HEK293 (cell line): ENCODE measurements around the gene ZNF614.
A peak's percentile ranks its signal among the peaks of the same experiment; 100 is the strongest.

ENCODE experiments used
- HOXD13 ChIP-seq: sonication (generic); formaldehyde crosslinking; IDR thresholded peaks from 2 replicates; pipeline ENCODE4 v1.8.0; 2022; ENCODE audit warnings: missing genetic modification reagents, borderline replicate concordance
- MYNN ChIP-seq: fragments of 450-650 bp; formaldehyde crosslinking; IDR thresholded peaks from 2 replicates; pipeline ENCODE4 v1.5.1; 2016; ENCODE audit warnings: missing biosample characterization, missing genetic modification characterization, borderline replicate concordance
- MZF1 ChIP-seq: fragments of 450-650 bp; formaldehyde crosslinking; IDR thresholded peaks from 2 replicates; pipeline ENCODE4 v1.5.1; 2017; ENCODE audit warnings: missing biosample characterization, missing genetic modification characterization, borderline replicate concordance
- SP3 ChIP-seq: fragments of 450-650 bp; formaldehyde crosslinking; IDR thresholded peaks from 2 replicates; pipeline ENCODE4 v1.5.1; 2016; ENCODE audit warnings: missing biosample characterization, missing genetic modification characterization
- TCF7L2 ChIP-seq: IDR thresholded peaks from 2 replicates; pipeline ENCODE4 v1.6.1; 2011; ENCODE audit warnings: low read depth, mild to moderate bottlenecking, inconsistent platforms, low read length, moderate library complexity, borderline replicate concordance
- YY2 ChIP-seq: fragments of 450-650 bp; formaldehyde crosslinking; IDR thresholded peaks from 2 replicates; pipeline ENCODE4 v1.5.1; 2016; ENCODE audit warnings: missing biosample characterization, missing genetic modification characterization
- ZNF10 ChIP-seq: fragments of 450-650 bp; formaldehyde crosslinking; IDR thresholded peaks from 2 replicates; pipeline ENCODE4 v1.5.1; 2017; ENCODE audit warnings: missing biosample characterization, missing genetic modification characterization
- ZNF335 ChIP-seq: fragments of 450-650 bp; formaldehyde crosslinking; conservative IDR thresholded peaks from 2 replicates; pipeline ENCODE4 v1.5.1; 2016; ENCODE audit warnings: missing biosample characterization, missing genetic modification characterization
- ZNF423 ChIP-seq: fragments of 450-650 bp; formaldehyde crosslinking; IDR thresholded peaks from 2 replicates; pipeline ENCODE4 v1.5.1; 2016; ENCODE audit warnings: missing biosample characterization, missing genetic modification characterization
- ZNF501 ChIP-seq: fragments of 450-650 bp; formaldehyde crosslinking; IDR thresholded peaks from 2 replicates; pipeline ENCODE4 v1.5.1; 2016; ENCODE audit warnings: missing biosample characterization, missing genetic modification characterization
- ZNF561 ChIP-seq: fragments of 450-650 bp; IDR thresholded peaks from 2 replicates; pipeline ENCODE4 v1.5.1; 2018; ENCODE audit warnings: missing biosample characterization, missing genetic modification characterization, borderline replicate concordance
- ZNF629 ChIP-seq: fragments of 450-650 bp; formaldehyde crosslinking; IDR thresholded peaks from 2 replicates; pipeline ENCODE4 v1.5.1; 2017; ENCODE audit warnings: missing biosample characterization, missing genetic modification characterization
- ZNF660 ChIP-seq: fragments of 450-650 bp; IDR thresholded peaks from 2 replicates; pipeline ENCODE4 v1.5.1; 2018; ENCODE audit warnings: missing biosample characterization, mild to moderate bottlenecking, missing genetic modification characterization
- ZXDB ChIP-seq: fragments of 450-650 bp; formaldehyde crosslinking; IDR thresholded peaks from 2 replicates; pipeline ENCODE4 v1.5.1; 2016; ENCODE audit warnings: missing biosample characterization, missing genetic modification characterization
- TF ChIP-seq, protein P1 (sequence below): fragments of 450-650 bp; IDR thresholded peaks from 2 replicates; pipeline ENCODE4 v1.5.1; 2018; ENCODE audit warnings: missing biosample characterization, mild to moderate bottlenecking, missing genetic modification characterization
- TF ChIP-seq, protein P2 (sequence below): fragments of 450-650 bp; formaldehyde crosslinking; IDR thresholded peaks from 2 replicates; pipeline ENCODE4 v1.5.1; 2016; ENCODE audit warnings: missing biosample characterization, missing genetic modification characterization
- TF ChIP-seq, protein P3 (sequence below): fragments of 450-650 bp; formaldehyde crosslinking; IDR thresholded peaks from 2 replicates; pipeline ENCODE4 v1.5.1; 2016; ENCODE audit warnings: missing biosample characterization, missing genetic modification characterization
- TF ChIP-seq, protein P4 (sequence below): fragments of 450-650 bp; formaldehyde crosslinking; IDR thresholded peaks from 2 replicates; pipeline ENCODE4 v1.5.1; 2016; ENCODE audit warnings: missing biosample characterization, missing genetic modification characterization
- TF ChIP-seq, protein P5 (sequence below): fragments of 450-650 bp; formaldehyde crosslinking; IDR thresholded peaks from 2 replicates; pipeline ENCODE4 v1.5.1; 2016; ENCODE audit warnings: missing biosample characterization, missing genetic modification characterization, borderline replicate concordance
- TF ChIP-seq, protein P6 (sequence below): fragments of 450-650 bp; formaldehyde crosslinking; IDR thresholded peaks from 2 replicates; pipeline ENCODE4 v1.5.1; 2016; ENCODE audit warnings: missing biosample characterization, missing genetic modification characterization
- TF ChIP-seq, protein P7 (sequence below): fragments of 450-650 bp; formaldehyde crosslinking; conservative IDR thresholded peaks from 2 replicates; pipeline ENCODE4 v1.5.1; 2016; ENCODE audit warnings: low read depth, missing biosample characterization, missing genetic modification characterization

Gene ZNF614

DNA sequence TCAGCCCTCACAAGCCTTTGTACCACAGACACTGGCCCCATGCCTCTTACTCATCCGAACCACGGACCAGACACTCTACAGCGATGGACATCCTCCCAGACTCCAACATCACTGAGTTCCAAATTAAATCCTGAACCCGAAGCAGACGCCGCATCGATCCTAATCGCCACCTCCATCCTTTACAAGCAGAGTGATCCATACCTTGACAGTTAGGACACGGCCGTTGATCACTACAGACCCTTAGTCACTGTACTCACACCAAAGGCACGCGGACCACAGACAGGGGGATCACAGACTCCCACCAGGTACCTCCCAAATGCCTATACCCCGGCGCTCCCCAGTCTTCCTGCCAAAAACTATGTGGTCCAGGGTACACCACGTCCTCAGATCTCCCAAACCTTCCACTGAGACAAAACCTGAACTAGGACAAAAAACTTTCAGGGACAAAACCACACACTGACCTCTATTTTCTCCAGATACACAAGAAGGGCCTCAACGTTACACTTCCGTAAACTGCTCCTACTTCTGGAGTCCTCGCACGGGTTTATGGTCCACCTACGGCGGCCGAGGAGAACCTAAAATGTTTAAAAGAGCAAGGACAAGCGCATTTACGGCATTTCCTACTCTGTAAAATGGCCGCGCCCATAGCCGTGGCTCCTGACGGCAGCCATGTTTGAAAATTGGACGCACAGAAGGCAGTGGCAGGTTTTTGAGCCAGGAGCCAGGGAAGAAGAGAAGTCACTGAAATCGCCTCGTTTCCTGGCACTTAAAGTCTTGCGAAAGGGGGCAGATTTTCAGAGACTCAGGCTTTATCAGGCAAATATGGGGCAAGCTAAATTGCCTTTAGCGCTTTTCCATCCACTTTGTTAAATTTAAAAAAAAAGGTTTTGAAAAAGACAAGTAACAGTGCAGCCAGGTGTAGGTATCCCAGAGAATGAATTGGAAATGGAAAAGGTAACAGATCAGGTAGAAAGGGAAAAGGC lies 41.6 kb downstream of the ZNF614 start, which contains the start of gene ZNF350 (continued):
- no peak; the same call in 1 of the 2 replicates for TF ChIP-seq MZF1 (tag by site-specific recombination)
- TF ChIP-seq, protein P1, sequence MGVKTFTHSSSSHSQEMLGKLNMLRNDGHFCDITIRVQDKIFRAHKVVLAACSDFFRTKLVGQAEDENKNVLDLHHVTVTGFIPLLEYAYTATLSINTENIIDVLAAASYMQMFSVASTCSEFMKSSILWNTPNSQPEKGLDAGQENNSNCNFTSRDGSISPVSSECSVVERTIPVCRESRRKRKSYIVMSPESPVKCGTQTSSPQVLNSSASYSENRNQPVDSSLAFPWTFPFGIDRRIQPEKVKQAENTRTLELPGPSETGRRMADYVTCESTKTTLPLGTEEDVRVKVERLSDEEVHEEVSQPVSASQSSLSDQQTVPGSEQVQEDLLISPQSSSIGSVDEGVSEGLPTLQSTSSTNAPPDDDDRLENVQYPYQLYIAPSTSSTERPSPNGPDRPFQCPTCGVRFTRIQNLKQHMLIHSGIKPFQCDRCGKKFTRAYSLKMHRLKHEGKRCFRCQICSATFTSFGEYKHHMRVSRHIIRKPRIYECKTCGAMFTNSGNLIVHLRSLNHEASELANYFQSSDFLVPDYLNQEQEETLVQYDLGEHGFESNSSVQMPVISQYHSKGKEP (tag by site-specific recombination): peak; percentile 57; the same call in 1 of the 2 replicates
- no peak for TF ChIP-seq HOXD13
- peak; percentile 98 for TF ChIP-seq YY2
- TF ChIP-seq, protein P2, sequence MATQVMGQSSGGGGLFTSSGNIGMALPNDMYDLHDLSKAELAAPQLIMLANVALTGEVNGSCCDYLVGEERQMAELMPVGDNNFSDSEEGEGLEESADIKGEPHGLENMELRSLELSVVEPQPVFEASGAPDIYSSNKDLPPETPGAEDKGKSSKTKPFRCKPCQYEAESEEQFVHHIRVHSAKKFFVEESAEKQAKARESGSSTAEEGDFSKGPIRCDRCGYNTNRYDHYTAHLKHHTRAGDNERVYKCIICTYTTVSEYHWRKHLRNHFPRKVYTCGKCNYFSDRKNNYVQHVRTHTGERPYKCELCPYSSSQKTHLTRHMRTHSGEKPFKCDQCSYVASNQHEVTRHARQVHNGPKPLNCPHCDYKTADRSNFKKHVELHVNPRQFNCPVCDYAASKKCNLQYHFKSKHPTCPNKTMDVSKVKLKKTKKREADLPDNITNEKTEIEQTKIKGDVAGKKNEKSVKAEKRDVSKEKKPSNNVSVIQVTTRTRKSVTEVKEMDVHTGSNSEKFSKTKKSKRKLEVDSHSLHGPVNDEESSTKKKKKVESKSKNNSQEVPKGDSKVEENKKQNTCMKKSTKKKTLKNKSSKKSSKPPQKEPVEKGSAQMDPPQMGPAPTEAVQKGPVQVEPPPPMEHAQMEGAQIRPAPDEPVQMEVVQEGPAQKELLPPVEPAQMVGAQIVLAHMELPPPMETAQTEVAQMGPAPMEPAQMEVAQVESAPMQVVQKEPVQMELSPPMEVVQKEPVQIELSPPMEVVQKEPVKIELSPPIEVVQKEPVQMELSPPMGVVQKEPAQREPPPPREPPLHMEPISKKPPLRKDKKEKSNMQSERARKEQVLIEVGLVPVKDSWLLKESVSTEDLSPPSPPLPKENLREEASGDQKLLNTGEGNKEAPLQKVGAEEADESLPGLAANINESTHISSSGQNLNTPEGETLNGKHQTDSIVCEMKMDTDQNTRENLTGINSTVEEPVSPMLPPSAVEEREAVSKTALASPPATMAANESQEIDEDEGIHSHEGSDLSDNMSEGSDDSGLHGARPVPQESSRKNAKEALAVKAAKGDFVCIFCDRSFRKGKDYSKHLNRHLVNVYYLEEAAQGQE (tag by site-specific recombination): no peak
- TF ChIP-seq, protein P3, sequence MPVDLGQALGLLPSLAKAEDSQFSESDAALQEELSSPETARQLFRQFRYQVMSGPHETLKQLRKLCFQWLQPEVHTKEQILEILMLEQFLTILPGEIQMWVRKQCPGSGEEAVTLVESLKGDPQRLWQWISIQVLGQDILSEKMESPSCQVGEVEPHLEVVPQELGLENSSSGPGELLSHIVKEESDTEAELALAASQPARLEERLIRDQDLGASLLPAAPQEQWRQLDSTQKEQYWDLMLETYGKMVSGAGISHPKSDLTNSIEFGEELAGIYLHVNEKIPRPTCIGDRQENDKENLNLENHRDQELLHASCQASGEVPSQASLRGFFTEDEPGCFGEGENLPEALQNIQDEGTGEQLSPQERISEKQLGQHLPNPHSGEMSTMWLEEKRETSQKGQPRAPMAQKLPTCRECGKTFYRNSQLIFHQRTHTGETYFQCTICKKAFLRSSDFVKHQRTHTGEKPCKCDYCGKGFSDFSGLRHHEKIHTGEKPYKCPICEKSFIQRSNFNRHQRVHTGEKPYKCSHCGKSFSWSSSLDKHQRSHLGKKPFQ (tag by site-specific recombination): peak; percentile 67
- TF ChIP-seq, protein P4, sequence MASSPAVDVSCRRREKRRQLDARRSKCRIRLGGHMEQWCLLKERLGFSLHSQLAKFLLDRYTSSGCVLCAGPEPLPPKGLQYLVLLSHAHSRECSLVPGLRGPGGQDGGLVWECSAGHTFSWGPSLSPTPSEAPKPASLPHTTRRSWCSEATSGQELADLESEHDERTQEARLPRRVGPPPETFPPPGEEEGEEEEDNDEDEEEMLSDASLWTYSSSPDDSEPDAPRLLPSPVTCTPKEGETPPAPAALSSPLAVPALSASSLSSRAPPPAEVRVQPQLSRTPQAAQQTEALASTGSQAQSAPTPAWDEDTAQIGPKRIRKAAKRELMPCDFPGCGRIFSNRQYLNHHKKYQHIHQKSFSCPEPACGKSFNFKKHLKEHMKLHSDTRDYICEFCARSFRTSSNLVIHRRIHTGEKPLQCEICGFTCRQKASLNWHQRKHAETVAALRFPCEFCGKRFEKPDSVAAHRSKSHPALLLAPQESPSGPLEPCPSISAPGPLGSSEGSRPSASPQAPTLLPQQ: peak; percentile 90
- TF ChIP-seq ZNF561 (tag by site-specific recombination): peak; percentile 64; the same call in 1 of the 2 replicates
- TF ChIP-seq ZNF501 (tag by site-specific recombination): 0 out of 2 replicates have a peak, but pooled peaks have one; percentile 41
- TF ChIP-seq ZNF629 (tag by site-specific recombination): peak; percentile 57
- no peak for TF ChIP-seq ZNF423 (tag by site-specific recombination)
- peak; percentile 99 for TF ChIP-seq ZNF335 (tag by site-specific recombination)
- TF ChIP-seq, protein P5, sequence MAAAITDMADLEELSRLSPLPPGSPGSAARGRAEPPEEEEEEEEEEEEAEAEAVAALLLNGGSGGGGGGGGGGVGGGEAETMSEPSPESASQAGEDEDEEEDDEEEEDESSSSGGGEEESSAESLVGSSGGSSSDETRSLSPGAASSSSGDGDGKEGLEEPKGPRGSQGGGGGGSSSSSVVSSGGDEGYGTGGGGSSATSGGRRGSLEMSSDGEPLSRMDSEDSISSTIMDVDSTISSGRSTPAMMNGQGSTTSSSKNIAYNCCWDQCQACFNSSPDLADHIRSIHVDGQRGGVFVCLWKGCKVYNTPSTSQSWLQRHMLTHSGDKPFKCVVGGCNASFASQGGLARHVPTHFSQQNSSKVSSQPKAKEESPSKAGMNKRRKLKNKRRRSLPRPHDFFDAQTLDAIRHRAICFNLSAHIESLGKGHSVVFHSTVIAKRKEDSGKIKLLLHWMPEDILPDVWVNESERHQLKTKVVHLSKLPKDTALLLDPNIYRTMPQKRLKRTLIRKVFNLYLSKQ (tag by site-specific recombination): no peak
- TF ChIP-seq, protein P6, sequence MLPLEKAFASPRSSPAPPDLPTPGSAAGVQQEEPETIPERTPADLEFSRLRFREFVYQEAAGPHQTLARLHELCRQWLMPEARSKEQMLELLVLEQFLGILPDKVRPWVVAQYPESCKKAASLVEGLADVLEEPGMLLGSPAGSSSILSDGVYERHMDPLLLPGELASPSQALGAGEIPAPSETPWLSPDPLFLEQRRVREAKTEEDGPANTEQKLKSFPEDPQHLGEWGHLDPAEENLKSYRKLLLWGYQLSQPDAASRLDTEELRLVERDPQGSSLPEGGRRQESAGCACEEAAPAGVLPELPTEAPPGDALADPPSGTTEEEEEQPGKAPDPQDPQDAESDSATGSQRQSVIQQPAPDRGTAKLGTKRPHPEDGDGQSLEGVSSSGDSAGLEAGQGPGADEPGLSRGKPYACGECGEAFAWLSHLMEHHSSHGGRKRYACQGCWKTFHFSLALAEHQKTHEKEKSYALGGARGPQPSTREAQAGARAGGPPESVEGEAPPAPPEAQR (tag by site-specific recombination): 0 out of 2 replicates have a peak, but pooled peaks have one; percentile 67
- peak; percentile 90 for TF ChIP-seq ZXDB (tag by site-specific recombination)
- TF ChIP-seq, protein P7, sequence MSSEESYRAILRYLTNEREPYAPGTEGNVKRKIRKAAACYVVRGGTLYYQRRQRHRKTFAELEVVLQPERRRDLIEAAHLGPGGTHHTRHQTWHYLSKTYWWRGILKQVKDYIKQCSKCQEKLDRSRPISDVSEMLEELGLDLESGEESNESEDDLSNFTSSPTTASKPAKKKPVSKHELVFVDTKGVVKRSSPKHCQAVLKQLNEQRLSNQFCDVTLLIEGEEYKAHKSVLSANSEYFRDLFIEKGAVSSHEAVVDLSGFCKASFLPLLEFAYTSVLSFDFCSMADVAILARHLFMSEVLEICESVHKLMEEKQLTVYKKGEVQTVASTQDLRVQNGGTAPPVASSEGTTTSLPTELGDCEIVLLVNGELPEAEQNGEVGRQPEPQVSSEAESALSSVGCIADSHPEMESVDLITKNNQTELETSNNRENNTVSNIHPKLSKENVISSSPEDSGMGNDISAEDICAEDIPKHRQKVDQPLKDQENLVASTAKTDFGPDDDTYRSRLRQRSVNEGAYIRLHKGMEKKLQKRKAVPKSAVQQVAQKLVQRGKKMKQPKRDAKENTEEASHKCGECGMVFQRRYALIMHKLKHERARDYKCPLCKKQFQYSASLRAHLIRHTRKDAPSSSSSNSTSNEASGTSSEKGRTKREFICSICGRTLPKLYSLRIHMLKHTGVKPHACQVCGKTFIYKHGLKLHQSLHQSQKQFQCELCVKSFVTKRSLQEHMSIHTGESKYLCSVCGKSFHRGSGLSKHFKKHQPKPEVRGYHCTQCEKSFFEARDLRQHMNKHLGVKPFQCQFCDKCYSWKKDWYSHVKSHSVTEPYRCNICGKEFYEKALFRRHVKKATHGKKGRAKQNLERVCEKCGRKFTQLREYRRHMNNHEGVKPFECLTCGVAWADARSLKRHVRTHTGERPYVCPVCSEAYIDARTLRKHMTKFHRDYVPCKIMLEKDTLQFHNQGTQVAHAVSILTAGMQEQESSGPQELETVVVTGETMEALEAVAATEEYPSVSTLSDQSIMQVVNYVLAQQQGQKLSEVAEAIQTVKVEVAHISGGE (tag by site-specific recombination): peak; percentile 67
- peak; percentile 82; the same call in 1 of the 2 replicates for TF ChIP-seq TCF7L2
- 0 out of 2 replicates have a peak, but pooled peaks have one; percentile 40 for TF ChIP-seq ZNF10 (tag by site-specific recombination)
- no peak for TF ChIP-seq MYNN
- peak; percentile 95 for TF ChIP-seq ZNF660
- TF ChIP-seq SP3: peak; percentile 68
